OCI-LY3 (cell line): ENCODE data around the gene SOX13.

ENCODE experiments used
- H2AFZ ChIP-seq: fragments of 200-600, 300-600 bp; shearing (Covaris generic); 2 replicates; pipeline ENCODE4 v1.6.0; 2014; ENCODE audit warnings: antibody characterized with exemption, low read depth, low read length
- H3K27ac ChIP-seq: fragments of 200-600, 300-600 bp; sonication (generic); 2 replicates; pipeline ENCODE4 v1.5.1; 2014; ENCODE audit warnings: mild to moderate bottlenecking, low read length, moderate library complexity, mixed read lengths
- H3K27me3 ChIP-seq: fragments of 200-600, 300-600 bp; sonication (generic); 2 replicates; pipeline ENCODE4 v1.6.1; 2014; ENCODE audit warnings: low read depth, low read length, mixed read lengths
- H3K36me3 ChIP-seq: fragments of 200-600, 300-600 bp; sonication (generic); replicated peaks from 2 replicates; pipeline ENCODE3; 2014; ENCODE audit warnings: low read depth, low read length, mixed read lengths
- H3K4me1 ChIP-seq: fragments of 300-600, 200-600 bp; sonication (generic); 2 replicates; pipeline ENCODE4 v1.6.1; 2014; ENCODE audit warnings: low read length, mixed read lengths
- H3K4me2 ChIP-seq: fragments of 200-600, 300-600 bp; sonication (generic); 2 replicates; pipeline ENCODE4 v1.6.1; 2014; ENCODE audit warnings: low read length, mixed read lengths
- H3K4me3 ChIP-seq: fragments of 300-600, 200-600 bp; sonication (generic); 2 replicates; pipeline ENCODE4 v1.5.1; 2014; ENCODE audit warnings: antibody characterized with exemption, mild to moderate bottlenecking, low read length, moderate library complexity
- H3K79me2 ChIP-seq: fragments of 300-600, 200-600 bp; shearing (Covaris generic); 2 replicates; pipeline ENCODE4 v1.6.1; 2014; ENCODE audit warnings: mild to moderate bottlenecking, low read length, mixed read lengths
- H3K9ac ChIP-seq: fragments of 300-600, 200-600 bp; shearing (Covaris generic); 2 replicates; pipeline ENCODE4 v1.6.0; 2014; ENCODE audit warnings: mild to moderate bottlenecking, low read length, moderate library complexity
- H3K9me3 ChIP-seq: fragments of 200-600, 300-600 bp; shearing (Covaris generic); 2 replicates; pipeline ENCODE4 v1.6.1; 2014; ENCODE audit warnings: low read length, mixed read lengths; ENCODE audit not compliant: insufficient read depth
- H4K20me1 ChIP-seq: fragments of 200-600, 300-600 bp; sonication (generic); 2 replicates; pipeline ENCODE4 v1.6.1; 2016; ENCODE audit warnings: low read length, mixed read lengths; ENCODE audit not compliant: insufficient read depth
- EZH2phosphoT487 ChIP-seq: fragments of 200-600 bp; shearing (Covaris generic); IDR thresholded peaks from 2 replicates; pipeline ENCODE4 v1.6.1; 2018; ENCODE audit warnings: antibody characterized with exemption, mixed run types, low read depth
- TF ChIP-seq, protein P1 (sequence below): fragments of 200-600, 300-600 bp; sonication (generic); IDR thresholded peaks from 2 replicates; pipeline ENCODE4 v1.5.1; 2014; ENCODE audit warnings: antibody characterized with exemption, low read length, low read depth

The SOX13 gene

GRCh38 chr1:204150702-204151551, 78.0 kb downstream of the SOX13 start:
- no peak overlapping the region for H2AFZ ChIP-seq
- no peak overlapping the region for H3K9ac ChIP-seq
- no peaks in the 10 kb centered on the region for H3K36me3 ChIP-seq
- H3K4me1 ChIP-seq, result no peaks in the 10 kb centered on the region
- H3K27me3 ChIP-seq, result peaks cover 5% of the 10 kb centered on the region
- no peak overlapping the region for H3K27ac ChIP-seq
- no peak overlapping the region for H3K4me3 ChIP-seq
- no peaks in the 10 kb centered on the region for H4K20me1 ChIP-seq
- H3K79me2 ChIP-seq, result no peaks in the 10 kb centered on the region
- H3K9me3 ChIP-seq, result no peaks in the 10 kb centered on the region
- TF ChIP-seq EZH2phosphoT487, result no peak
- H3K4me2 ChIP-seq, result no peak overlapping the region

- no peak within 1 kb of the TSS for H3K4me3 ChIP-seq
- no peak within 1 kb of the TSS for H3K9ac ChIP-seq
- no peaks in the 10 kb centered on the region for H3K79me2 ChIP-seq
- no peaks in the 10 kb centered on the region for H4K20me1 ChIP-seq
- no peaks in the 10 kb centered on the region for H3K36me3 ChIP-seq
- no peaks in the 10 kb centered on the region for H3K27me3 ChIP-seq
- TF ChIP-seq EZH2phosphoT487, result no peak
- TF ChIP-seq, protein P1, sequence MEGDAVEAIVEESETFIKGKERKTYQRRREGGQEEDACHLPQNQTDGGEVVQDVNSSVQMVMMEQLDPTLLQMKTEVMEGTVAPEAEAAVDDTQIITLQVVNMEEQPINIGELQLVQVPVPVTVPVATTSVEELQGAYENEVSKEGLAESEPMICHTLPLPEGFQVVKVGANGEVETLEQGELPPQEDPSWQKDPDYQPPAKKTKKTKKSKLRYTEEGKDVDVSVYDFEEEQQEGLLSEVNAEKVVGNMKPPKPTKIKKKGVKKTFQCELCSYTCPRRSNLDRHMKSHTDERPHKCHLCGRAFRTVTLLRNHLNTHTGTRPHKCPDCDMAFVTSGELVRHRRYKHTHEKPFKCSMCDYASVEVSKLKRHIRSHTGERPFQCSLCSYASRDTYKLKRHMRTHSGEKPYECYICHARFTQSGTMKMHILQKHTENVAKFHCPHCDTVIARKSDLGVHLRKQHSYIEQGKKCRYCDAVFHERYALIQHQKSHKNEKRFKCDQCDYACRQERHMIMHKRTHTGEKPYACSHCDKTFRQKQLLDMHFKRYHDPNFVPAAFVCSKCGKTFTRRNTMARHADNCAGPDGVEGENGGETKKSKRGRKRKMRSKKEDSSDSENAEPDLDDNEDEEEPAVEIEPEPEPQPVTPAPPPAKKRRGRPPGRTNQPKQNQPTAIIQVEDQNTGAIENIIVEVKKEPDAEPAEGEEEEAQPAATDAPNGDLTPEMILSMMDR, result no peak
- H3K27ac ChIP-seq, result no peak within 1 kb of the TSS
- no peaks in the 10 kb centered on the region for H3K4me1 ChIP-seq
- no peak within 1 kb of the TSS for H2AFZ ChIP-seq
- no peaks in the 10 kb centered on the region for H3K9me3 ChIP-seq
- H3K4me2 ChIP-seq, result no peak within 1 kb of the TSS
Observed at GRCh38 chr1:204151552-204152309, 78.8 kb downstream of the SOX13 start, which contains the start of gene ETNK2. ETNK2 (minus strand) TSS chr1:204152044; CDS start chr1:204151852, 192 bp downstream.

DNA sequence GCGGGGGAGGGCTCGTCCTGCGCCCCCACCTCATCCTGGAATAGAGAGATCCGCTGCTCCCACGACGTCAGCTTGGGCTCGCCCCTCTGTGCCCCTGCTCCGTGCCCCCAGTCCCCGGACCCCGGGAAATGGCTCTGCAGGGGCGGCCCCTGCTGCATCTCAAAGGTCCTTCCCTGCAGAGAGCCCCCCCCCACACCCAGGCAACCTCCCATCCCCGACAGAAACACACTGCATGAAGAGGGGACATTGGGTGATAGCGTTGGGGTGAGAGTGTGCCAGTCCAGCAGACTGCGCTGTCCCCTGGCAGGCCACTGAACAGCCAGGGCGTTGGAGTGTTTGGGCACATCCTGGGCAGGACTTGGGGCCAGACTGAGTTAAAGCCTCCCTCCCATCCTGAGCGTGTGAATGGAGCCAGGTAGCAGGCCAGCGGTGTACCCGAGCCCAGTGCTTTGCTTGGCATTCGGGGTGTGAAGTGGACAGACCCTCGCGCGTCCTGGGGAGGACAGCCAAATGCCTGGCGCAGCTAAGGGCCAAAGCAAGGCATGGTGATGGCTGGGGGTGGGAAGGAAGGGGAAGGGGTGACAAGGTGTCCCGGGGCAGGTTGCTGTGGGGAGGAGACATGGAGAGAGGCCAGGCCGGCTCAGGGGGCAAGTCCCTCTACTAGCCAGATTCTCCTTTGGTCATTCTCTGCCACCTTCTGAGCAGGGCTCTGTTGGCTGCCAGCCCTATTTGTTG, 79.6 kb downstream of the SOX13 start:
- Histone ChIP-seq H3K4me1 (no peaks in the 10 kb centered on the region), H3K4me3 (no peak overlapping the region), H4K20me1 (no peaks in the 10 kb centered on the region), H3K9ac (no peak overlapping the region), H2AFZ (no peak overlapping the region), H3K4me2 (no peak overlapping the region), H3K79me2 (no peaks in the 10 kb centered on the region), H3K27ac (no peak overlapping the region), H3K36me3 (no peaks in the 10 kb centered on the region), H3K9me3 (no peaks in the 10 kb centered on the region), H3K27me3 (peaks cover 4% of the 10 kb centered on the region; the same call in 1 of the 2 replicates)
- TF ChIP-seq, protein P1, result no peak
- TF ChIP-seq EZH2phosphoT487, result no peak

DNA sequence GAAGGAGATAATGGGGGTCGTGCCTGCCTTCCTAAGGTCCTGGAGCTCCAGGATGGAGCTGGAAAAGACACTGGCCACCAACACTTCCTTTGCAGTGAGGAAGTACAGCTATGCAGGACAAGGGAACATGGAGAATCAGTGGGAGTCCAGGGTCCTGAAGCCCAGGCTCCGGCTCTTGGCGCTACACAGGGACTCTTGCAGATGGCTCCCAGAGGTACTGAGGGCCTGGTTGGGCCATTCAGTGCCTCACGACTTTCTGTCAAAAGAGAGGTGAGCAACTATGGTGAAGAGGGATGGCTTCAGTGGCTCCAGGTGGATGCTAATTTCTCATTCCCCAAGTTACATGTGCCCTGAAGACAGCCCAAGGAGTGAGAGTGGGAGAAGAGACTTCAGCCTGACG, 80.8 kb downstream of the SOX13 start:
- Histone ChIP-seq H3K9me3 (no peaks in the 10 kb centered on the region), H3K79me2 (no peaks in the 10 kb centered on the region), H3K4me2 (no peak overlapping the region), H3K9ac (no peak overlapping the region), H2AFZ (no peak overlapping the region), H3K4me1 (no peaks in the 10 kb centered on the region), H3K27ac (no peak overlapping the region), H3K36me3 (no peaks in the 10 kb centered on the region), H3K4me3 (no peak overlapping the region), H4K20me1 (no peaks in the 10 kb centered on the region), H3K27me3 (peaks cover 7% of the 10 kb centered on the region; the same call in 1 of the 2 replicates)
- no peak for TF ChIP-seq EZH2phosphoT487
- TF ChIP-seq, protein P1, result no peak
